NB4 (cell line): ENCODE data around the gene GMPPB.
"Not testable (repeated sequence)": the region's sequence is repeated elsewhere in the genome, so short reads cannot be mapped to it uniquely, and the experiment has no call there.

Source experiments
- MYC ChIP-seq: IDR thresholded peaks from 2 replicates; pipeline ENCODE4 v1.6.1; 2011; ENCODE audit warnings: low read depth, low read length
- TF ChIP-seq, protein P1 (sequence below): IDR thresholded peaks from one replicate; pipeline ENCODE4 v1.5.1; 2012; ENCODE audit warnings: low read depth, low read length

- TF ChIP-seq, protein P1, sequence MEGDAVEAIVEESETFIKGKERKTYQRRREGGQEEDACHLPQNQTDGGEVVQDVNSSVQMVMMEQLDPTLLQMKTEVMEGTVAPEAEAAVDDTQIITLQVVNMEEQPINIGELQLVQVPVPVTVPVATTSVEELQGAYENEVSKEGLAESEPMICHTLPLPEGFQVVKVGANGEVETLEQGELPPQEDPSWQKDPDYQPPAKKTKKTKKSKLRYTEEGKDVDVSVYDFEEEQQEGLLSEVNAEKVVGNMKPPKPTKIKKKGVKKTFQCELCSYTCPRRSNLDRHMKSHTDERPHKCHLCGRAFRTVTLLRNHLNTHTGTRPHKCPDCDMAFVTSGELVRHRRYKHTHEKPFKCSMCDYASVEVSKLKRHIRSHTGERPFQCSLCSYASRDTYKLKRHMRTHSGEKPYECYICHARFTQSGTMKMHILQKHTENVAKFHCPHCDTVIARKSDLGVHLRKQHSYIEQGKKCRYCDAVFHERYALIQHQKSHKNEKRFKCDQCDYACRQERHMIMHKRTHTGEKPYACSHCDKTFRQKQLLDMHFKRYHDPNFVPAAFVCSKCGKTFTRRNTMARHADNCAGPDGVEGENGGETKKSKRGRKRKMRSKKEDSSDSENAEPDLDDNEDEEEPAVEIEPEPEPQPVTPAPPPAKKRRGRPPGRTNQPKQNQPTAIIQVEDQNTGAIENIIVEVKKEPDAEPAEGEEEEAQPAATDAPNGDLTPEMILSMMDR: not testable (repeated sequence)
- not testable (repeated sequence) for TF ChIP-seq MYC
These were observed 35.3 kb downstream of the GMPPB start for GRCh38 chr3:49688338-49689045.
